Esophagus (tissue), 2 donors: ENCODE data around the gene KCNJ11. TPM values are rescaled to one million over a fixed set of nuclear protein-coding genes. Genes with fewer than 3 reads are reported as not detected.
A peak's percentile ranks its signal among the peaks of the same experiment; 100 is the strongest.

Experiments
- H3K27ac ChIP-seq, 2 donors: one replicate each; pipeline ENCODE4 v1.5.1; 2013; ENCODE audit warnings: low read depth in 2 of 2, mild to moderate bottlenecking in 2 of 2, inconsistent platforms in 1 of 2, low read length in 1 of 2, moderate library complexity in 1 of 2
- H3K27me3 ChIP-seq, 2 donors: one replicate each; pipeline ENCODE4 v1.6.1; 2013; ENCODE audit warnings: low read length in 2 of 2, control low read depth in 1 of 2, mild to moderate bottlenecking in 1 of 2; ENCODE audit not compliant: insufficient read depth in 2 of 2, control insufficient read depth in 1 of 2
- H3K36me3 ChIP-seq, 2 donors: one replicate each; pipeline ENCODE4 v1.6.1; 2013; ENCODE audit warnings: low read length in 1 of 2; ENCODE audit not compliant: control insufficient read depth in 2 of 2, insufficient read depth in 2 of 2
- H3K4me1 ChIP-seq, 2 donors: one replicate each; pipeline ENCODE4 v1.6.1; 2013; ENCODE audit warnings: low read length in 1 of 2; ENCODE audit not compliant: control insufficient read depth in 2 of 2, insufficient read depth in 2 of 2
- H3K4me3 ChIP-seq, 2 donors: one replicate each; pipeline ENCODE4 v1.5.1; 2013; ENCODE audit warnings: low read length in 2 of 2, mild to moderate bottlenecking in 2 of 2, low read depth in 1 of 2, moderate library complexity in 1 of 2
- H3K9me3 ChIP-seq, 2 donors: one replicate each; pipeline ENCODE4 v1.6.1; 2013; ENCODE audit warnings: mild to moderate bottlenecking in 2 of 2, low read depth in 1 of 2, low read length in 1 of 2, moderate library complexity in 1 of 2; ENCODE audit not compliant: control insufficient read depth in 2 of 2, insufficient read depth in 1 of 2
- WGBS, 2 donors: extraction: QIAGEN DNeasy Blood & Tissue Kit; methylation state at CpG; one replicate each; pipeline ENCODE4 v1.1.7; 2013; 5-methylcytosine and 5-hydroxymethylcytosine counted together
- polyA plus RNA-seq, 2 donors: library from polyadenylated mRNA; stranded (reverse); fragments of 200-250 nt; gene quantifications; one replicate each; pipeline ENCODE4 v1.2.3, GENCODE V29; 2013
- donor health status: healthy with polysubstance abuse.
- donor health status: Bipolar disorder and iron deficiency.

The KCNJ11 gene
- polyA plus RNA-seq, 2 donors, result 0.67 to 0.71 TPM

DNA sequence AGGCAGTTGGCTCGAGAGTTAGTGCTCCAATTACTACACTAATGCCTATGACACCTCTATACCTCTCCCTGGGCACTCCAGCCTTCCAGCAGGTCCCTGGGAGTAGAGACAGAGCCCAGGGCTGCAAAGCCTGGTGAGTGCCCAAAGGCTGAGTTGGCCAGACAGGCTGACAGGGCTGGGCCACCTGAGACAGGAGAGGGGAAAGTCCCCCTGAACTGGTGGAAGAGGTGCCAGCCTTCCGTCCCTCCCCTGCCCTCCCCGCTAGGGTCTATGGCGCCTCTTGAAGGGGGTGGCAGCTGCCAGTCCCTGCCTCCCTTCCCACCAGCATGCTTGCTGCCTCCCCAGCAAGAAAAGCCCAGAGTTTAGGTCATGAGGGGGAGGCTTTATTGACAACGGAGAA is 3.0 kb downstream of the KCNJ11 start:
- 70 to 78% methylated on average over 5 of the region's 5 CpGs for WGBS, 2 donors
- H3K4me1 ChIP-seq, result peaks cover 0 to 2% of the 10 kb centered on the region in 2 donors
- H3K4me3 ChIP-seq, result no peak overlapping the region
- H3K27ac ChIP-seq, result no peak overlapping the region
- no peaks in the 10 kb centered on the region for H3K27me3 ChIP-seq
- no peaks in the 10 kb centered on the region for H3K36me3 ChIP-seq
- no peaks in the 10 kb centered on the region for H3K9me3 ChIP-seq

- no peak overlapping the region for H3K4me3 ChIP-seq
- peaks cover 0 to 2% of the 10 kb centered on the region in 2 donors for H3K4me1 ChIP-seq
- 46 to 51% methylated on average over 6 of the region's 6 CpGs for WGBS, 2 donors
- no peak overlapping the region for H3K27ac ChIP-seq
- no peaks in the 10 kb centered on the region for H3K36me3 ChIP-seq
- H3K9me3 ChIP-seq, result no peaks in the 10 kb centered on the region
- no peaks in the 10 kb centered on the region for H3K27me3 ChIP-seq
Observed at GRCh38 chr11:17384002-17384511, 4.4 kb downstream of the KCNJ11 start.

DNA sequence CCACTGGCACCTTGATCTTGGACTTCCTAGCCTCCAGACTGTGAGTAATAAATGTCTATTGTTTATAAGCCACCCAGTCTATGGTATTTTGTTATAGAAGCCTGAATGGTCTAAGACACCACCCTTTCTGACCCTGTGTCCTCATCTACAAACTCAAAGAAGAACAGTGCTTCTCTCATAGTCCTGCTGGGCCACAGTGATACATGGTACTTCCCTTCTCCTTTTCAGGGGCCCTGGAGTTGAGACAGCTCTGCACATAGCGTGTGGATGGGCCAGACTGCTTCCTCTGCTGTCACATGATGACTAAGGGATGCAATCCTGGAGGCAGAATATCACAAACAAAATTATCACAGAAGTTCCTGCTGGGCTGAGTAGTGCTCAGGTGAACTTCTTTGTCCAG is 5.0 kb downstream of the KCNJ11 start:
- Histone ChIP-seq H3K36me3 (no peaks in the 10 kb centered on the region), H3K4me3 (no peak overlapping the region), H3K4me1 (peaks cover 0 to 2% of the 10 kb centered on the region in 2 donors), H3K9me3 (no peaks in the 10 kb centered on the region), H3K27ac (no peak overlapping the region), H3K27me3 (no peaks in the 10 kb centered on the region)
- WGBS, 2 donors, result 92 to 96% methylated on average over 1 of the region's 1 CpG

DNA sequence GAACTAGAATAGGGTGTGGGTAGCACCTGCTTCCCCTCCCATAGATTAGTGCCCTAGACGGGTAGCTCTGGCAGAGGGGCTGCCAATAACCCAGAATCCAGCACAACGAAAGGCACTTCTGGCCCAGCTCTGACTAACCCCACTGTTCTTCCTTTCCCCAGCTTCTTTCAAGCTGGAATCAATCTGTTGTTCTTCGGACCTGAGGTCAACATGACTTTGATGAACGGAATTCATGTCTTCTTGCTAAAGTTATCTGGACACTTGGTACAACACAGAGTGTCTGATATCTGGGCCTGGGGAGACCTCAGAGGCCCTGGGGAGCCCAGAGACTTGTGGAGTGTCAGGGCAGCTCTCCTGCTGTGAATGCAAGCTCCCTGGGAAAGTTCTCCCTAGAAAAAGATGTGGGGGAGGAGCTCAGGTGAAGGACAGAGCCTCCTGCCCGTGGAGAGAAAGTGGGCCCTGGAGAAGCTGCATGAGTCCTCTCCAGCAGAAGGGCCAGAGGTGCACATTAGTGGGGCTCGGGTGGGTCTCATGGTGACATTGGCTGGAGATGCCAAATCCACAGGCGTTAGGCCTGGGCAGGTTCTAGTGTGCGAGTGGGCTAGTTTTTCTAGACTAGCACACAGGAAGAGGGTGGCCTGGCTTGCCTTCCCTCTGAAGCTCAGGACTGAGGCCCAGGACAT is 6.3 kb downstream of the KCNJ11 start:
- WGBS, 2 donors, result 73 to 77% methylated on average over 8 of the region's 8 CpGs
- Histone ChIP-seq H3K36me3 (no peaks in the 10 kb centered on the region), H3K27ac (no peak overlapping the region), H3K27me3 (no peaks in the 10 kb centered on the region), H3K4me1 (peaks cover 0 to 2% of the 10 kb centered on the region in 2 donors), H3K4me3 (no peak overlapping the region), H3K9me3 (no peaks in the 10 kb centered on the region)

- Histone ChIP-seq H3K27ac (no peak overlapping the region), H3K4me3 (no peak overlapping the region), H3K27me3 (no peaks in the 10 kb centered on the region), H3K9me3 (no peaks in the 10 kb centered on the region), H3K4me1 (peaks cover 0 to 2% of the 10 kb centered on the region in 2 donors), H3K36me3 (no peaks in the 10 kb centered on the region)
- WGBS, 2 donors, result 72 to 77% methylated on average over 4 of the region's 4 CpGs
Observed at GRCh38 chr11:17381156-17381555, 7.3 kb downstream of the KCNJ11 start.

- peak overlapping the region in 1 of 2 donors; percentile 36 for H3K27ac ChIP-seq
- no peaks in the 10 kb centered on the region for H3K9me3 ChIP-seq
- 75 to 81% methylated on average over 7 of the region's 7 CpGs for whole genome bisulfite sequencing, 2 donors
- no peaks in the 10 kb centered on the region for H3K27me3 ChIP-seq
- no peak overlapping the region for H3K4me3 ChIP-seq
- H3K4me1 ChIP-seq, result peaks cover 0 to 2% of the 10 kb centered on the region in 2 donors
- no peaks in the 10 kb centered on the region for H3K36me3 ChIP-seq
Observed at GRCh38 chr11:17379383-17380180, 8.9 kb downstream of the KCNJ11 start.

- peaks cover 0 to 2% of the 10 kb centered on the region in 2 donors for H3K4me1 ChIP-seq
- WGBS, 2 donors, result 49 to 57% methylated on average over 2 of the region's 2 CpGs
- H3K36me3 ChIP-seq, result no peaks in the 10 kb centered on the region
- H3K4me3 ChIP-seq, result no peak overlapping the region
- no peaks in the 10 kb centered on the region for H3K27me3 ChIP-seq
- peaks cover 0 to 3% of the 10 kb centered on the region in 2 donors for H3K9me3 ChIP-seq
- peak overlapping the region; percentile 46 to 72 for H3K27ac ChIP-seq
Observed at GRCh38 chr11:17378655-17379054, 9.8 kb downstream of the KCNJ11 start.

- Histone ChIP-seq H3K27me3 (no peaks in the 10 kb centered on the region), H3K9me3 (peaks cover 7 to 17% of the 10 kb centered on the region in 2 donors), H3K4me3 (no peak overlapping the region), H3K36me3 (peaks cover 0 to 6% of the 10 kb centered on the region in 2 donors), H3K4me1 (no peaks in the 10 kb centered on the region), H3K27ac (no peak overlapping the region)
- 64 to 73% methylated on average over 3 of the region's 3 CpGs for WGBS, 2 donors
Observed at GRCh38 chr11:17376493-17376892, 12.0 kb downstream of the KCNJ11 start.

DNA sequence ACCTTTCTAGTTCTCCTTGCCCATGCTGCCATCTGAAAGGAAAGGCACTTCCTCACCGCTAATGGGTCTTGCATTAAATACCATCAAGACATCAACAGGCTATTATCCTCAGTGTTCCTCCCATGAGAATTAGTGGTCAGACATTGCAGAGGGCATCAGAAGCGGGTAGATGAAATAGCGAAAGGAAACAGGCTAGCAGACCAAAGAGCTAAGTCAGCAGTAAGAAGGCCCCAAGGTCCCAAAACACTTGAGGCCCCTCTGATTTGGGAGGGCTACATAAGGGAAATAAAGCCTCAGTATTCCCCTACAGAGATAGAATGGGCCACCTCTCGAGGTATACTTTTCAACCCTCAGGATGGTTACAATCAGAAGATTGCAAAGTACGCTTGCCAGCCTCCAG is 12.9 kb downstream of the KCNJ11 start:
- Histone ChIP-seq H3K9me3 (peaks cover 7 to 19% of the 10 kb centered on the region in 2 donors), H3K4me3 (no peak overlapping the region), H3K4me1 (no peaks in the 10 kb centered on the region), H3K27me3 (no peaks in the 10 kb centered on the region), H3K27ac (no peak overlapping the region), H3K36me3 (peaks cover 0 to 6% of the 10 kb centered on the region in 2 donors)
- WGBS, 2 donors, result 89 to 96% methylated on average over 5 of the region's 5 CpGs
